ENCODE data around the gene C10orf53. TPM values are rescaled to one million over a fixed set of nuclear protein-coding genes. Genes with fewer than 3 reads are reported as not detected.

Gene C10orf53
- total RNA-seq, 1 donor from 2014 or later = not detected

DNA sequence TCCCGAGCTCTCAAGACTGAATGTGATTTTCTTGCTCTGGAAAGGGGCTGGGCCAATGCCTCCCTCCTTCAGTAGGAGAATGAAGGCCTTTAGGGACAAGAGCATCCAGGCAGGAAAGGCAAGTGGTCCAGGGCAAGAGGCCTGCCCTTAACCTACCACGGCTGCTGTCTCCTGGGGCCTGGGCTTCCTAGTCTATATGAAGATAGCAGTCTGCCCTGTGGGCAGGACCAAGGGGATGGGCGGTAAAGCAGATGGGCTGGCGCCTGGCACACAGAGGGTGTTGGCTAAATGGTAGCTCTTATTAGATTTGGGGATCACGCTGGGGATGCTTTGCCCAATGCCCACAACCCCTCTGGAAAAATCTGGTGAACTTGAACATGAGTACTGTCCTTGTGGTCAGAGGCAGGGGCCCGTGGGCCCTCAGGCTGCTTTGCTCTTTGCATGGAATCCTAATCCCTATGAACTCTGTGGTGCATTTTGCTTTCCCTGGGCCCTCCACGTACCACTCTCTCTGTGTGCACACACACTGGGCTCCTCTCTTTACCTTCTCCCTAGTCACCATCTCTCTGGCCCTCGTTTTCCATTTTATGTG is 45.3 kb upstream of the C10orf53 start:
- no peak for DNase-seq (ENCODE audit: extremely low spot score in 2 of 2)
- Histone ChIP-seq H3K36me3 (no peaks in the 10 kb centered on the region), H3K4me1 (no peaks in the 10 kb centered on the region), H3K9me3 (no peaks in the 10 kb centered on the region), H3K27me3 (no peaks in the 10 kb centered on the region), H3K27ac (no peak overlapping the region), H3K4me3 (no peak overlapping the region)
- TF ChIP-seq, protein P1, sequence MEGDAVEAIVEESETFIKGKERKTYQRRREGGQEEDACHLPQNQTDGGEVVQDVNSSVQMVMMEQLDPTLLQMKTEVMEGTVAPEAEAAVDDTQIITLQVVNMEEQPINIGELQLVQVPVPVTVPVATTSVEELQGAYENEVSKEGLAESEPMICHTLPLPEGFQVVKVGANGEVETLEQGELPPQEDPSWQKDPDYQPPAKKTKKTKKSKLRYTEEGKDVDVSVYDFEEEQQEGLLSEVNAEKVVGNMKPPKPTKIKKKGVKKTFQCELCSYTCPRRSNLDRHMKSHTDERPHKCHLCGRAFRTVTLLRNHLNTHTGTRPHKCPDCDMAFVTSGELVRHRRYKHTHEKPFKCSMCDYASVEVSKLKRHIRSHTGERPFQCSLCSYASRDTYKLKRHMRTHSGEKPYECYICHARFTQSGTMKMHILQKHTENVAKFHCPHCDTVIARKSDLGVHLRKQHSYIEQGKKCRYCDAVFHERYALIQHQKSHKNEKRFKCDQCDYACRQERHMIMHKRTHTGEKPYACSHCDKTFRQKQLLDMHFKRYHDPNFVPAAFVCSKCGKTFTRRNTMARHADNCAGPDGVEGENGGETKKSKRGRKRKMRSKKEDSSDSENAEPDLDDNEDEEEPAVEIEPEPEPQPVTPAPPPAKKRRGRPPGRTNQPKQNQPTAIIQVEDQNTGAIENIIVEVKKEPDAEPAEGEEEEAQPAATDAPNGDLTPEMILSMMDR (IDR thresholded peaks at IDR 0.05) = no peak
- TF ChIP-seq POLR2A (IDR thresholded peaks at IDR 0.05) = no peak
- TF ChIP-seq POLR2AphosphoS5 (IDR thresholded peaks at IDR 0.05; ENCODE audit: insufficient read depth in 1 of 2, low read depth in 1 of 2) = no peak
- intact Hi-C loops (cut with DNase I) = no loop called here

DNA sequence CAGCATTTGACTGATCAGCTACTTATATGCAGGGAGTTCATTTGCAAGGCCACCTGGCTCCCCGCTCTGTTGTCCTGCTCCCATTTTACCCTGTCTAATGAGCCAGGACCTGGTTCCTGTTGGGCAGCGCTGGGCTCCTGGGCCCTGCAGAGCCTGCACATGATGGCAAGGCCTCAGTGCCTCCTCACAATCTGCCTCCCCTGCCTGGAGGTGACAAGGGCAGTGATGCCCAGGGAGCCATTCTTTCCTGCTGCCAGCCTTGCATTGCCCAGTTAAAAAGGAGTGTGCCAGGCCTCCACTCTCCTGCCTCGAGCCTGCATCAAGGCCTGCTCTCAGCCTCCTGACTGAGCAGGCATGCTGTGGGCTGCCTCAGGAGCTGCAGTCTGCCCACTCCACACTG is 37.1 kb upstream of the C10orf53 start:
- Histone ChIP-seq H3K4me3 (no peak overlapping the region), H3K9me3 (no peaks in the 10 kb centered on the region), H3K27me3 (no peaks in the 10 kb centered on the region), H3K27ac (no peak overlapping the region), H3K4me1 (no peaks in the 10 kb centered on the region), H3K36me3 (no peaks in the 10 kb centered on the region)
- intact Hi-C loops (cut with DNase I) = no loop called here
- TF ChIP-seq POLR2A (IDR thresholded peaks at IDR 0.05) (no peak), POLR2AphosphoS5 (IDR thresholded peaks at IDR 0.05; ENCODE audit: insufficient read depth in 1 of 2, low read depth in 1 of 2) (no peak)
- TF ChIP-seq, protein P1 (IDR thresholded peaks at IDR 0.05) = no peak
- no peak for DNase-seq (ENCODE audit: extremely low spot score in 2 of 2)

DNA sequence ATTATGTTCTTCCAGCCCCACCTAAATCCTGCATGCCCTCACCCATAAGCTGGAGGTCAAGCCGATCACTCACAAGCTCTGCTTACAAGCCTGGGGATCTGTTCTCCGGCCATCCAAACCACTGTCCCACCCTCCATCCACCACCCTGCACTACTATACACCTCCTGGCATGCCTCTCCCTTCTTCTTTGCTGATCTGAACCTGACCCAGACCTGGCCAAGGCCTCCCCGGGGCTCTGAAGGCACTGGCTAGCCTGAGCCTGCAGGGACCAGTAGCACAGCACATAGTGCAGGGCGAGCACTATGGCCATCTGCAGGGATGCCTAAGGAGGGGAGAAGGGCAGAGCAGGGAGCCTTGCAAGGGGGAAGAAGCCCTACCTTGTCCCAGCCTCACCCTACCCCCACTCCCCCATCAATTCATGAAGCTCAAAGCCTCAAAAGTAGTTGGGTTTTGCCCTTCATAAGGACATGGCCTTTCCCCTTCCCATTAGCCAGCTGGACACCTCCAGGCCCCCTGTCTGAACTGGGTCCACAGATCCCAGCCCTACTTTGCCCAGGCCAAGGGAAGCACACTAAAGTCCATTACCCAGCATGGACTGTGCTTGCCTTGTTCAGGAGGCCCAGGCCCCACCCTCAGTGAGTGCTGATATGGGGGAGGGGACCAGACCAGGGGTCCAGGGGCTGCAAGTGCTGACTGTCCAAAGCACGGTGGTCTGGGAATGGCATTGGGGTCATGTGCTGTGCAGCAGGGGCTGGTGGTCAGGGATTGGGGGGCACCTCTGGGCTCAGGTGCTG is 36.0 kb upstream of the C10orf53 start:
- DNase-seq (ENCODE audit: extremely low spot score in 2 of 2) = no peak
- Histone ChIP-seq H3K4me1 (no peaks in the 10 kb centered on the region), H3K27ac (no peak overlapping the region), H3K36me3 (no peaks in the 10 kb centered on the region), H3K9me3 (no peaks in the 10 kb centered on the region), H3K4me3 (no peak overlapping the region), H3K27me3 (no peaks in the 10 kb centered on the region)
- TF ChIP-seq, protein P1 (IDR thresholded peaks at IDR 0.05) = no peak
- TF ChIP-seq POLR2A (IDR thresholded peaks at IDR 0.05) = no peak
- TF ChIP-seq POLR2AphosphoS5 (IDR thresholded peaks at IDR 0.05; ENCODE audit: insufficient read depth in 1 of 2, low read depth in 1 of 2) = no peak
- intact Hi-C loops (cut with DNase I) = no loop called here

DNA sequence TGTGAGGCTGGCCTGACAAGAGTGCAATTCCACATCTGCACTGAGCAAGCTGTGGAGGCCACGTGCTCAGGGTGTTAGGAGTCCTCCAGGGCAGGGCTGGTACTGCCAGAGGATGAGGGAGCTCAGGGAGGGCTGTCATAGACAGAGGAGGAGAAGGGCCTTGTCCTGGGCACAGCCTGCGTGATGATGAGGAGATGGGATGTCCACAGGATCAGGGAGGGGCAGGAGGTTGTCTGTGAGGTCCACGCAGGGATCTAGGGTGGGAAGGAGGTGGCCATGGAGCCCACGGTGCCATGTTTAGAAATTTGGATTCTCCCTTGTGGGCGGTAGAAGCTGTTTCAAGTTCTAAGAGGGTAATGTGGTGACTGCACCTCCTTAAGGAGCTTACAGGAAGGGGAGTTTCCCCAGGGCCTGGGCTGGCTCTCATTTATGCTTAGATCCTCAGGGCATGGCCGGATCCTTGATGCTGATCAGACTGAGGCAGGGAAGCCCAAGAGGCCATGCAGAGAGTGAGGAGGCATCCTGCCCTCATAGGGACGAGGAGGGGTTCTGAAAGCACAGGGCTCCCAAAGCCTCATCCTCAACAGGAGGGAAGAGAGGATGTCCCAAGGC is 35.3 kb upstream of the C10orf53 start:
- H3K27ac ChIP-seq = no peak overlapping the region
- intact Hi-C loops (cut with DNase I) = no loop called here
- H3K4me3 ChIP-seq = no peak overlapping the region
- no peak for DNase-seq (ENCODE audit: extremely low spot score in 2 of 2)
- no peaks in the 10 kb centered on the region for H3K27me3 ChIP-seq
- no peaks in the 10 kb centered on the region for H3K9me3 ChIP-seq
- no peaks in the 10 kb centered on the region for H3K4me1 ChIP-seq
- TF ChIP-seq POLR2A (IDR thresholded peaks at IDR 0.05) (no peak), POLR2AphosphoS5 (IDR thresholded peaks at IDR 0.05; ENCODE audit: insufficient read depth in 1 of 2, low read depth in 1 of 2) (no peak)
- TF ChIP-seq, protein P1 (IDR thresholded peaks at IDR 0.05) = no peak
- H3K36me3 ChIP-seq = no peaks in the 10 kb centered on the region

Data from vagina (tissue), 2 donors.